ENCODE data around the gene SCN8A. TPM values are rescaled to one million over a fixed set of nuclear protein-coding genes. Genes with fewer than 3 reads are reported as not detected.
A peak's percentile ranks its signal among the peaks of the same experiment; 100 is the strongest.

The SCN8A gene
- total RNA-seq, 1 donor from 2014 or later: 2.7 TPM

- Mint-ChIP-seq H3K9me3 (no peaks in the 10 kb centered on the region), H3K36me3 (no peaks in the 10 kb centered on the region), H3K4me1 (peaks cover 36% of the 10 kb centered on the region), H3K27ac (peak within 1 kb of the TSS; percentile 53), H3K4me3 (peak within 1 kb of the TSS; percentile 79), H3K27me3 (ENCODE audit: low read depth) (no peaks in the 10 kb centered on the region)
- no peak for TF ChIP-seq CTCF (IDR thresholded peaks at IDR 0.05; ENCODE audit: unreplicated experiment)
- no peak for DNase-seq (ENCODE audit: low spot score in 2 of 2, unreplicated experiment in 2 of 2)
These were observed 257.3 kb downstream of the SCN8A start, which contains the start of gene FIGNL2 for GRCh38 chr12:51848326-51848727. Gene FIGNL2 (minus strand): TSS chr12:51848718. CDS start chr12:51822413, 26,305 bp downstream.

DNA sequence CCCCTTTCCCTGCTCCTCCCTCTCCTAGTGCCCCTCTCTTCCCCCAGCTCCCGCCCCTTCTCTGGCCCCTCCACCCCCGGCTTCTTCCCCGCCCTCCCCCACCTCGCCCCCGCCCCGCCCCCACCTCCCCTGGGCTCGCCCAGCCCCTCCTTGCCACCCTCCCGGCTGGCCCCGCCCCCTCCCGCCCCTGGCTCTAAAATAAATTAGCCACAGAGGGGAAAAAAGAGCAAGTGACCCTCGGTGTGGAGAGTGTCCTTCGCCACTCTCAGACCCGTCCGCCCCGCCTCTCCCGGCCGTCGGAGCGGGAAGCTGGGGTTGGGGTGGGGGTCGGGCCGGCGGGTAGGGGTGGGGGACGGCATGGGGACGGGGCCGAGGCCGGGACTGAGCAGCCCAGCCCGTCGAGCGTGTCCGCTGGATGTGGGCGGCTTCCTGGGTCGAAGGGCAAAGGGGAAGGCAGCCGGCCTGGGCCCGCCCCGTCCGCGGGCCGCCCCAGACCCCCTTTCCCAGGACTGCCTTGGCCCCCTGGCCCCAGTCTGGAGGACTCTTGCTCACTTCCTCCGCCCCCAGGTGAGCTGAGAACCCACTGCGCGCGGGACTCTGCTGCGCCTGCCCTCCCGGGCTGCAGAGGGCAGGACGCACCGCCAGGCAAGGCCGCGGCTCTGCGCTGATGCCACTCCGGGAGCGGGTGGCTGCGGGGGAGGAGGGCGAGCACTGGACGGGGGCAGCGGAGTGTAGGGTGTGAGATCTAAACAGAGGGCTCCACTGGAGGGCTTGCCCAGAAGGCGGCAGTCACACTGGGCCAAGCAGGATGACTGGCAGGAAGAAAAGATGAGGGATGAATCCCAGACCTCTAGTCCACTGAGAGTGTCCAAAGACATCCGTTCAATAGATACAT is 258.1 kb downstream of the SCN8A start:
- H3K9me3 Mint-ChIP-seq: no peaks in the 10 kb centered on the region
- H3K4me3 Mint-ChIP-seq: peak overlapping the region; percentile 56
- H3K4me1 Mint-ChIP-seq: peaks cover 36% of the 10 kb centered on the region
- no peaks in the 10 kb centered on the region for H3K36me3 Mint-ChIP-seq
- no peaks in the 10 kb centered on the region for H3K27me3 Mint-ChIP-seq (ENCODE audit: low read depth)
- TF ChIP-seq CTCF (IDR thresholded peaks at IDR 0.05; ENCODE audit: unreplicated experiment): no peak
- H3K27ac Mint-ChIP-seq: no peak overlapping the region
- DNase-seq (ENCODE audit: low spot score in 2 of 2, unreplicated experiment in 2 of 2): no peak

GRCh38 chr12:51850081-51850964 is 259.3 kb downstream of the SCN8A start:
- TF ChIP-seq CTCF (IDR thresholded peaks at IDR 0.05; ENCODE audit: unreplicated experiment): no peak
- DNase-seq (ENCODE audit: low spot score in 2 of 2, unreplicated experiment in 2 of 2): no peak
- H3K9me3 Mint-ChIP-seq: no peaks in the 10 kb centered on the region
- H3K4me1 Mint-ChIP-seq: peaks cover 33% of the 10 kb centered on the region
- H3K27me3 Mint-ChIP-seq (ENCODE audit: low read depth): no peaks in the 10 kb centered on the region
- no peaks in the 10 kb centered on the region for H3K36me3 Mint-ChIP-seq
- peak overlapping the region; percentile 56 for H3K4me3 Mint-ChIP-seq
- H3K27ac Mint-ChIP-seq: no peak overlapping the region

GRCh38 chr12:51850965-51851299 is 259.9 kb downstream of the SCN8A start:
- Mint-ChIP-seq H3K27ac (no peak overlapping the region), H3K36me3 (no peaks in the 10 kb centered on the region), H3K9me3 (no peaks in the 10 kb centered on the region), H3K4me3 (no peak overlapping the region), H3K27me3 (ENCODE audit: low read depth) (no peaks in the 10 kb centered on the region), H3K4me1 (peaks cover 31% of the 10 kb centered on the region)
- TF ChIP-seq CTCF (IDR thresholded peaks at IDR 0.05; ENCODE audit: unreplicated experiment): no peak
- no peak for DNase-seq (ENCODE audit: low spot score in 2 of 2, unreplicated experiment in 2 of 2)

GRCh38 chr12:51851413-51852124 is 260.5 kb downstream of the SCN8A start:
- no peaks in the 10 kb centered on the region for H3K36me3 Mint-ChIP-seq
- TF ChIP-seq CTCF (IDR thresholded peaks at IDR 0.05; ENCODE audit: unreplicated experiment): no peak
- peaks cover 33% of the 10 kb centered on the region for H3K4me1 Mint-ChIP-seq
- H3K27ac Mint-ChIP-seq: no peak overlapping the region
- H3K9me3 Mint-ChIP-seq: no peaks in the 10 kb centered on the region
- no peak overlapping the region for H3K4me3 Mint-ChIP-seq
- DNase-seq (ENCODE audit: low spot score in 2 of 2, unreplicated experiment in 2 of 2): no peak
- peaks cover 4% of the 10 kb centered on the region for H3K27me3 Mint-ChIP-seq (ENCODE audit: low read depth)
